ENCODE measurements around the gene MYOM3. TPM values are rescaled to one million over a fixed set of nuclear protein-coding genes. Genes with fewer than 3 reads are reported as not detected.

Gene MYOM3
- total RNA-seq, 1 donor from 2014 or later: not detected

DNA sequence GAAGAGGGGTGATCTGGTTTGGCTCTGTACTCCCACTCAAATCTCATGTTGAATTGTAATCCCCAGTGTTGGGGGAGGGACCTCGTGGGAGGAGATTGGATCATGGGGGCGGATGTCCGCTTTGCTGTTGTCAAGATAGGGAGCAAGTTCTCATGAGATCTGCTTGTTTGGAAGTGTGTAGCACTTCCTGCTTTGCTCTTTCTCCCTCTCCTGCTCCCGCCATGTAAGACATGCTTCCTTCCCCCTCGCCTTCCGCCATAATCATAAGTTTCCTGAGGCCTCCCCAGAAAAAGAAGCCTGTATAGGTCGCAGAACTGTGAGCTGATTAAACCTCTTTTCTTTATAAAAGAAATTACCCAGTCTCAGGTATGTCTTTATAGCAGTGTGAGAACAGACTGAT is 27.9 kb downstream of the MYOM3 start:
- H3K27ac Mint-ChIP-seq (ENCODE audit: unreplicated experiment): no peak overlapping the region
- no peaks in the 10 kb centered on the region for H3K9me3 Mint-ChIP-seq (ENCODE audit: unreplicated experiment)
- no peaks in the 10 kb centered on the region for H3K4me1 Mint-ChIP-seq (ENCODE audit: unreplicated experiment)
- H3K27me3 Mint-ChIP-seq (ENCODE audit: unreplicated experiment): peaks cover 42% of the 10 kb centered on the region
- no peaks in the 10 kb centered on the region for H3K36me3 Mint-ChIP-seq (ENCODE audit: unreplicated experiment)
- no peak overlapping the region for H3K4me3 Mint-ChIP-seq (ENCODE audit: unreplicated experiment)
- TF ChIP-seq, protein P1, sequence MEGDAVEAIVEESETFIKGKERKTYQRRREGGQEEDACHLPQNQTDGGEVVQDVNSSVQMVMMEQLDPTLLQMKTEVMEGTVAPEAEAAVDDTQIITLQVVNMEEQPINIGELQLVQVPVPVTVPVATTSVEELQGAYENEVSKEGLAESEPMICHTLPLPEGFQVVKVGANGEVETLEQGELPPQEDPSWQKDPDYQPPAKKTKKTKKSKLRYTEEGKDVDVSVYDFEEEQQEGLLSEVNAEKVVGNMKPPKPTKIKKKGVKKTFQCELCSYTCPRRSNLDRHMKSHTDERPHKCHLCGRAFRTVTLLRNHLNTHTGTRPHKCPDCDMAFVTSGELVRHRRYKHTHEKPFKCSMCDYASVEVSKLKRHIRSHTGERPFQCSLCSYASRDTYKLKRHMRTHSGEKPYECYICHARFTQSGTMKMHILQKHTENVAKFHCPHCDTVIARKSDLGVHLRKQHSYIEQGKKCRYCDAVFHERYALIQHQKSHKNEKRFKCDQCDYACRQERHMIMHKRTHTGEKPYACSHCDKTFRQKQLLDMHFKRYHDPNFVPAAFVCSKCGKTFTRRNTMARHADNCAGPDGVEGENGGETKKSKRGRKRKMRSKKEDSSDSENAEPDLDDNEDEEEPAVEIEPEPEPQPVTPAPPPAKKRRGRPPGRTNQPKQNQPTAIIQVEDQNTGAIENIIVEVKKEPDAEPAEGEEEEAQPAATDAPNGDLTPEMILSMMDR (IDR thresholded peaks at IDR 0.05): no peak
- DNase-seq (ENCODE audit: extremely low spot score, unreplicated experiment): no peak

DNA sequence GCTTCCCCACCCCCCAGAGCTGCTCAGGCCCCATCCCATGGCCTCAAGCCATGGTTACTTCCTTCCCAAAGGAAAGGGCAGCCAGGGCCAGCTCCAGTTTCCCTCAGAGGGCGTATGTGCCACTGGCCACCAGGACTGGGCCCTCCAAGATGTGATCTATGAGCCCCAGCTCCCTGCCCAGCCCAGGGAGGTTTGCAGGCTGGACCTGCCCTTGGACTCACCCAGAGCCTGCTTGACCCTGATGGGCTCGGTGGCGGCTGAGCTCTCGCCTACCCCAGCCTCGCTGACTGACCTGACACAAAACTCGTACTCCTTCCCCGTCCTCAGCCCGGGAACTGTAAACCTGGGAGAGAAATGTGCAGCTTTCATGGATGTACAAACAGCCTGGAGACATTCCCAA is 29.6 kb downstream of the MYOM3 start:
- TF ChIP-seq, protein P1 (IDR thresholded peaks at IDR 0.05): no peak
- H3K9me3 Mint-ChIP-seq (ENCODE audit: unreplicated experiment): no peaks in the 10 kb centered on the region
- no peak overlapping the region for H3K27ac Mint-ChIP-seq (ENCODE audit: unreplicated experiment)
- H3K27me3 Mint-ChIP-seq (ENCODE audit: unreplicated experiment): peaks cover 31% of the 10 kb centered on the region
- no peaks in the 10 kb centered on the region for H3K36me3 Mint-ChIP-seq (ENCODE audit: unreplicated experiment)
- no peak for DNase-seq (ENCODE audit: extremely low spot score, unreplicated experiment)
- no peaks in the 10 kb centered on the region for H3K4me1 Mint-ChIP-seq (ENCODE audit: unreplicated experiment)
- H3K4me3 Mint-ChIP-seq (ENCODE audit: unreplicated experiment): no peak overlapping the region

DNA sequence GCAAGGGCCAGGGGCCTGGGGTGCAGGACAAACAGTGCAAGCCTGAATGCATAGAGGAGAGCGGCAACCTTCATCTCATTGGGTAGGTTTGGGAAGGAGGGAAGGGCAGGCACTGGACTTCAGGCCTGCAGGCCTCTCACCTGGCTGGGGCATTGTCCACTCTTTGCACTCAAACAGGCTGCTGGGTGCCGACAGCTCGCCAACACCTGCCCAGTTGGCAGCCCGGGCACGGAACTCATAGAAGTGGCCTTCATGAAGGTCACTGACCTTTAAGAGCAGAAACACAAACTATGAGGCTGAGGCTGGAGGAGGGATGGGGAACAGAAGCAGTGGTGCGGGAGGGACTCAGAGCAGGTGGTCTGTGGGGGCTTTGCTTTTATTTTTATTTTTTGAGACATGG is 30.7 kb downstream of the MYOM3 start:
- TF ChIP-seq, protein P1 (IDR thresholded peaks at IDR 0.05): no peak
- DNase-seq (ENCODE audit: extremely low spot score, unreplicated experiment): no peak
- H3K4me3 Mint-ChIP-seq (ENCODE audit: unreplicated experiment): no peak overlapping the region
- peaks cover 23% of the 10 kb centered on the region for H3K27me3 Mint-ChIP-seq (ENCODE audit: unreplicated experiment)
- no peaks in the 10 kb centered on the region for H3K4me1 Mint-ChIP-seq (ENCODE audit: unreplicated experiment)
- no peaks in the 10 kb centered on the region for H3K9me3 Mint-ChIP-seq (ENCODE audit: unreplicated experiment)
- no peaks in the 10 kb centered on the region for H3K36me3 Mint-ChIP-seq (ENCODE audit: unreplicated experiment)
- no peak overlapping the region for H3K27ac Mint-ChIP-seq (ENCODE audit: unreplicated experiment)

DNA sequence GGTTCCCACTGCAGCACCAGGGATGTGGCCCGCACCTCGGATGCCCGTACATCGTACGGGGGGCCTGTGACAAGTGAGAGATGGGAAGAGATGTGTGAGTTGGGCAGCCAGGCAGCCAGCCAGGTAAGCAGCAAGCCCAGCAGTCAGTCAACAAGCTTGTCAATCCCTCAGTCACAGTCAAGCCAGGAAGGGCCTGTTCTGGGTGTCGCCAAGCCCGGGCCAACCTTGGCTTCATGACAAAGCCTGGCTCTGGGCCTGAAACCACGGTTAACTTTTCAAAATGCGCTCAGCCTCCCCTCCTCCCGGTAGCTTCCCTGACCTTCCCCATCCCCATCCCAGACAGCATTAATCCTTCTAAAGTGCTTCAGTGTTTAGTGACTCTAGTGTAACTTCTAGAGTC is 31.8 kb downstream of the MYOM3 start:
- H3K4me1 Mint-ChIP-seq (ENCODE audit: unreplicated experiment): no peaks in the 10 kb centered on the region
- no peaks in the 10 kb centered on the region for H3K36me3 Mint-ChIP-seq (ENCODE audit: unreplicated experiment)
- no peak overlapping the region for H3K4me3 Mint-ChIP-seq (ENCODE audit: unreplicated experiment)
- no peak for DNase-seq (ENCODE audit: extremely low spot score, unreplicated experiment)
- H3K27me3 Mint-ChIP-seq (ENCODE audit: unreplicated experiment): peaks cover 15% of the 10 kb centered on the region
- H3K27ac Mint-ChIP-seq (ENCODE audit: unreplicated experiment): no peak overlapping the region
- H3K9me3 Mint-ChIP-seq (ENCODE audit: unreplicated experiment): no peaks in the 10 kb centered on the region
- TF ChIP-seq, protein P1 (IDR thresholded peaks at IDR 0.05): no peak

DNA sequence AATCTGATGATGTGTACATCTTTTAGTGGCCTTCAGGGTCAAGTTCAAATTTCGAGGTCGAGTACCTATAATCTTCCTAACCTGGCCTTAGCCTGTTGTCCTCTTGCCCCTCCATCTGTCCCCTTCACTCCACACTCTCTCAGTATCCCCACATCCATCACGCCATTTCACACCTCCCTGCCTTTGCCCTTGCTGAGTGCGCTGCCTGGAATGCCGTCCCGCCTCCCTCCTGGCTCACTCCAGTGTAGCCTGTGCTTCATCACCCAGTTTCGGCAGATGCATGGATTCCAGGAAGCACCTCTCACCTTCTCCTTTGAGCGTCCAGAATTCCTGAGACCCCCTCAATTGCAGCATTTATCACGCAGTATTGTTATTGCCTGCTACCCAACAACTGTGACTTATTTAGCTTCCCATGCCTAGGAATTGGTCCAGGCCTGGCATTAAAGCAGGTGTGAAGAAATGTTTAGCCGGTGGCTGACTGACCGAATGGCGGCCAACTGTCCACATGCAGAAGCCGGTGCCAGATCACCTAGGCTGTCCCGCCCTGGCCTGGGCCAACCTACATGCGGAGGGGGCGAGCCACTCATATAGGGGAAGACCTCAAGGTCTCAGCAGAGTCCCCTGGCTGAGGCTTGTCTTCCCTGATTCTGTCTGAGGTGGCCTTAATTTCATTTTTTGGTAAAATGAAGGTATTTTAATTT is 34.5 kb downstream of the MYOM3 start:
- no peaks in the 10 kb centered on the region for H3K4me1 Mint-ChIP-seq (ENCODE audit: unreplicated experiment)
- H3K27me3 Mint-ChIP-seq (ENCODE audit: unreplicated experiment): peaks cover 2% of the 10 kb centered on the region
- no peaks in the 10 kb centered on the region for H3K9me3 Mint-ChIP-seq (ENCODE audit: unreplicated experiment)
- no peak for DNase-seq (ENCODE audit: extremely low spot score, unreplicated experiment)
- H3K27ac Mint-ChIP-seq (ENCODE audit: unreplicated experiment): no peak overlapping the region
- no peaks in the 10 kb centered on the region for H3K36me3 Mint-ChIP-seq (ENCODE audit: unreplicated experiment)
- TF ChIP-seq, protein P1 (IDR thresholded peaks at IDR 0.05): no peak
- no peak overlapping the region for H3K4me3 Mint-ChIP-seq (ENCODE audit: unreplicated experiment)

Data from osteocyte (in vitro differentiated cells).